VCaP (cell line): ENCODE data around the gene ZNF644.

Source experiments
- H3K27ac ChIP-seq: fragments of 450-650 bp; 2 replicates; pipeline ENCODE4 v1.5.1; 2017
- TF ChIP-seq, protein P1 (sequence below): fragments of 450-650 bp; conservative IDR thresholded peaks from 2 replicates; pipeline ENCODE4 v1.5.1; 2017; ENCODE audit warnings: mild to moderate bottlenecking, moderate library complexity

ZNF644 gene

DNA sequence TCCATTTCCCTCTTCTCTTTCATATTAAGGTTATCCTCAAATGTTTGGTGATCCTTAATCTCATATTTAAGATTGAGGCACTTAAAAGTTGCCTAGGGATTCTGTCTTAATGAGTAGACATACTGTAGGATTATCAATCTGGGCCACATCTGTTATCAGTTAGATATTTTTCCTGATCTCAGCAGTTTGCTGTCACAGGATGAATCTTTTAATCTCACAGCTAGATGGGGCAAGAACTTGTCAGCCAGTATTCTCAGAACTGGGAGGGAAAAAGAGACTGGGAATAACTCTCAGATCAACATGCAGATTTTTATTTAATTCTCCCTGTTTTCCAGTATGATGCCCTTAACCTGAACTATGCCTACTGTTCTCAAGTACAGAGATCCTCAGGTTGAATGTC lies 14.0 kb downstream of the ZNF644 start:
- H3K27ac ChIP-seq, result no peak overlapping the region

DNA sequence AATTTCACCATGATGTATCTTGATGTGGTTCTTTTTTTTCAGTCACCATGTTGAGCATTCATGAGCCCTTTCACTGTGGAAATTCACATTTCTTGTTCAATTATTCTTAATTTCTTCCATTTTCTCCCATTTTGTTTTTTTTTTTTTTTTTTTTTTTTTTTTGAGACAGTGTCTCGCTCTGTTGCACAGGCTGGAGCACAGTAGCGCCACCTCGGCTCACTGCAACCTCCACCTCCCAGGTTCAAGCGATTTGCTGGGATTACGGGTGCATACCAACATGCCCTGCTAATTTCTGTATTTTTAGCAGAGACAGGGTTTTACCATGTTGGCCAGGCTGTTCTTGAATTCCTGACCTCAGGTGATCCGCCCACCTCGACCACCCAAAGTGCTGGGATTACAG lies 14.7 kb downstream of the ZNF644 start:
- TF ChIP-seq, protein P1, sequence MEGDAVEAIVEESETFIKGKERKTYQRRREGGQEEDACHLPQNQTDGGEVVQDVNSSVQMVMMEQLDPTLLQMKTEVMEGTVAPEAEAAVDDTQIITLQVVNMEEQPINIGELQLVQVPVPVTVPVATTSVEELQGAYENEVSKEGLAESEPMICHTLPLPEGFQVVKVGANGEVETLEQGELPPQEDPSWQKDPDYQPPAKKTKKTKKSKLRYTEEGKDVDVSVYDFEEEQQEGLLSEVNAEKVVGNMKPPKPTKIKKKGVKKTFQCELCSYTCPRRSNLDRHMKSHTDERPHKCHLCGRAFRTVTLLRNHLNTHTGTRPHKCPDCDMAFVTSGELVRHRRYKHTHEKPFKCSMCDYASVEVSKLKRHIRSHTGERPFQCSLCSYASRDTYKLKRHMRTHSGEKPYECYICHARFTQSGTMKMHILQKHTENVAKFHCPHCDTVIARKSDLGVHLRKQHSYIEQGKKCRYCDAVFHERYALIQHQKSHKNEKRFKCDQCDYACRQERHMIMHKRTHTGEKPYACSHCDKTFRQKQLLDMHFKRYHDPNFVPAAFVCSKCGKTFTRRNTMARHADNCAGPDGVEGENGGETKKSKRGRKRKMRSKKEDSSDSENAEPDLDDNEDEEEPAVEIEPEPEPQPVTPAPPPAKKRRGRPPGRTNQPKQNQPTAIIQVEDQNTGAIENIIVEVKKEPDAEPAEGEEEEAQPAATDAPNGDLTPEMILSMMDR, result no peak
- no peak overlapping the region for H3K27ac ChIP-seq

More for the DNA sequence above, 14.0 kb downstream of the ZNF644 start:
- TF ChIP-seq, protein P1, result peak; percentile 16; the same call in 1 of the 2 replicates

DNA sequence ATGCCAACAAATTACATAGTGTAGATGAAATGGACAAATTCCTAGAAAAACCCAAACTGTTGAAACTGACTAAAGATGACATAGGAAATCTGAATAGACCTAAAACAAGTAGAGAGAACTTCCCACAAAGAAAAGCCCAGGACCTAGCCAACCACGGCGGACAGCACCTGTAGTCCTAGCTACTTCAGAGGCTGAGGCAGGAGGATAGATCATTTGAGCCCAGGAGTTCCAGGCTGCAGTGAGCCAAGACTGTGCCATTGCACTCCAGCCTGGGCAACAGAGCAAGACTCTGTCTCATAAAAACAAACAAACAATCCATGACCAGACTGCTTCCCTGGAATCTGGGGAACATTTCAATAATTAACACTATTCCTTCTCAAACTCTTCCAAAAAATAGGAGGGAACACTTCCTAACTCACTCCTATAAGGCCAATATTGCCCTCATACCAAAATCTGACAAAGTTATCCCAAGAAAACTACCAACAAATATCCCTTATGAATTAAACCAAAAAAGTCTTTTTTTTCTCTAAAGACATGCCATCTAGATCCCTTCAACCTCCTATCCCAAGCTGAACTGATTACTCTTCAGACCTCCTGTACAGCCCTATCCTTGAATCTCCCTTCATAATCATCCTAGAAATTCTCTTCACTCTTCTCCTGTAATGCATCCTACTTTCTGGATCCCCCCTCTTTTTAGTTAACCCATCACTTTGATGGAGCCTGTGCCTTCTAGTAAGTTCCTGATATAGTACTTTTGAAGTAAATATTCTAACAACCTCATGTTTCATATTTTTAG lies 15.5 kb downstream of the ZNF644 start:
- no peak overlapping the region for H3K27ac ChIP-seq
- TF ChIP-seq, protein P1, result no peak

DNA sequence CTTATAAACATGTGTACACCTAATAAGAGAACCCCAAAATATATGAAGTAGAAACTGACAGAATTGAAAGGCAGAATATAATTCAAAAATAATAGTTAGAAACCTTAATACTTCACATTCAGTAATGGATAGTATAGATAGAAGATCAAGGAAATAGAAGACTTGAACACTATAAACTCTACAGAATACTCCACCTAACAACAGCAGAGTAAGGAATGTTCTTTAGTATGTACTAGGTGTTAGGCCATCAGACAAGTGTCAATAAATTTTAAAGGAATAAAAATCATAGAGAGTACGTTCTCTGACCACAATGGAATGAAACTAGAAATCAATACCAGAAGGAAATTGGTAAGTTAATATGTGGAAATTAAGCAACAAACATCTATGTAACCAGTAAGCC lies 16.6 kb downstream of the ZNF644 start:
- TF ChIP-seq, protein P1, result no peak
- no peak overlapping the region for H3K27ac ChIP-seq

DNA sequence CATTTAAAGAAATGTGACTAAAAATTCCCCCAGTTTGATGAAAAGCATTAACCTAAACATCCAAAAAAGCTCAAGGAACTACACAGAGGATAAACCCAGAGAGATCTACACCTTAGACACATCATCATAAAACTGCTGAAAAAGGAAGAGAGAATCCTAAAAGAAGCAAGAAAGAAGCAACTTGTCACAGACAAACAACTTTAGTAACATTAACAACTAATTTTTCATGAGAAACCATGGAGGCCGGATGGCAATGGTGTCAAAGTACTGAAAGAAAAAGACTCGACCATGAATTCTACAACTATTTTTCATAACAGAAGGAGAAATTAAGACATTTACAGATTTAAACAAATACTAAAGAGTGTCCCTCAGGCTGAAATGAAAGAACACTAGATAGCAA lies 17.7 kb downstream of the ZNF644 start:
- H3K27ac ChIP-seq, result no peak overlapping the region
- TF ChIP-seq, protein P1, result no peak

DNA sequence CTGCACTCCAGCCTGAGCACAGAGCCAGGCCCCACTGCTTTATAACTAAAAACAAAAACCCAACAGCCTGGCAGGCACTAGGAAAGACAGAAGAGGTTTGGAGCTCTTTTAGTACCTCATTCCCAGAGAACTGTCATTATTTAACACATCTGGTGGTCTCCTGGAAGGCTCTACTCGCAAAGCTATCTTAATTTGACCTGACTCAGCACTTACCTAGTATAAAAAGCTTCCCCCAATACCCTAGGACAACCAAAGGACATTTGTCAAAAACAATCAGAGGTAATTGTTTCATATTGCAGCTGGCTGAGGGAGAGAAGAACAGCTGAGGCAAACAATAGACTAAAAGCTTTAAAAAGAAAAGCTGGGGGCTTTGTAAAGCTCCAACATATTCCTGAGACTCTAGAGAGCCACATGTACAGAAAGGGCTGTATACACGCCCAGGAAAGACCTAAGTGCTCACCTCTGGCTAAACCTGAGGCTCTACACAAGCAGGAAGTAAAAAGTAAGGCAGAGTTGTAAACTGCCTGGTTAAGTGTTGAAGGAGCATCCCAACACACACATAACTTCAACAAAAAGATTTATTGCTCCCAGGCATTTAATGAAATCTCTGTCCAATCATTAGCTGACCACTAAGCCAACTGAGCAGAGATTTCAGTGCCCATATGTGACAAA lies 25.0 kb downstream of the ZNF644 start:
- H3K27ac ChIP-seq, result no peak overlapping the region
- TF ChIP-seq, protein P1, result no peak

DNA sequence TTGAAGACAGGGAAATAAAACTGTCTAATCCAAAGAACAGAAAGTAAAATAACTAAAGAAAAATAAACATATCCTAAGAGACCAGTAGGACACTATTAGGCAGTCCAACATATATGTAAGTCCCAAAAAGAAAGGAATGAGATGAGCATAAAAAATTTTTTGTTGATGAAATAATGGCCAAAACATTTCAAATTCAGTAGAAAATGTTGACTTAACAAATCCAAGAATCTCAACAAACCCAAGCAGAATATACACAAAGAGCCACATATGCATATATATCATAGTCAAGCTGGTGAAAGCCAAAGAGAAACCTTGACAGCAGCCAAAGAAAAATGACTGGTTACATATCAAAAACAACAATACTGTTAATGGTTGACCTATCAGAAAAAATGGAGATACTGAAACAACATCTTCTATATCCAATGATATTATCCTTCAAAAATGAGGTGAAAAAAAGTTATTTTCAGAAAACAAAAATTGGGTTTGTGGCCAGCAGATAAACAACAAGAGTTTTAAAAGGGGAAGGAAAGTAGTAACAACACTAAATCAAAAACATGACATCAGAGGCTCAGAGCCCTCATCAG lies 26.4 kb downstream of the ZNF644 start:
- no peak overlapping the region for H3K27ac ChIP-seq
- TF ChIP-seq, protein P1, result no peak
